Central memory CD8-positive, alpha-beta T cell (primary cell): ENCODE measurements around the gene DCDC2C.

Experiments used
- ATAC-seq: fragments of 150-1000 bp; cut with Tn5 transposase; replicated peaks from 2 replicates; pipeline ENCODE4 v1.10.0; 2022; ENCODE audit warnings: mild to moderate bottlenecking, moderate FRiP score, moderate number of reproducible peaks; ENCODE audit not compliant: poor library complexity, severe bottlenecking; ENCODE audit errors: extremely low read depth
- DNase-seq, 2 donors: peaks; one replicate each; pipeline ENCODE4 v3.0.0; 2021; ENCODE audit warnings: low spot score in 2 of 2
- H3K27ac Mint-ChIP-seq: one replicate; pipeline ENCODE4 v1.8.0; 2022; ENCODE audit warnings: low read depth, mild to moderate bottlenecking, moderate library complexity, mixed read lengths
- H3K27me3 Mint-ChIP-seq: one replicate; pipeline ENCODE4 v1.8.0; 2022; ENCODE audit warnings: mixed read lengths
- H3K36me3 Mint-ChIP-seq: one replicate; pipeline ENCODE4 v1.8.0; 2022; ENCODE audit warnings: mild to moderate bottlenecking, moderate library complexity, mixed read lengths; ENCODE audit not compliant: insufficient read depth
- H3K4me1 Mint-ChIP-seq: one replicate; pipeline ENCODE4 v1.8.0; 2022; ENCODE audit warnings: mixed read lengths
- H3K4me3 Mint-ChIP-seq: one replicate; pipeline ENCODE4 v1.8.0; 2022; ENCODE audit warnings: mild to moderate bottlenecking, moderate library complexity, mixed read lengths
- H3K9me3 Mint-ChIP-seq: one replicate; pipeline ENCODE4 v1.8.0; 2022; ENCODE audit warnings: mixed read lengths

Gene DCDC2C

GRCh38 chr2:3761272-3761671 lies 57.9 kb downstream of the DCDC2C start:
- no peak for ATAC-seq
- peaks cover 19% of the 10 kb centered on the region for H3K27me3 Mint-ChIP-seq
- no peaks in the 10 kb centered on the region for H3K4me1 Mint-ChIP-seq
- H3K36me3 Mint-ChIP-seq, result no peaks in the 10 kb centered on the region
- H3K9me3 Mint-ChIP-seq, result peaks cover 5% of the 10 kb centered on the region
- H3K27ac Mint-ChIP-seq, result no peak overlapping the region
- DNase-seq, result no peak
- H3K4me3 Mint-ChIP-seq, result no peak overlapping the region

- DNase-seq (no peak), ATAC-seq (no peak)
- Mint-ChIP-seq H3K27ac (no peak overlapping the region), H3K36me3 (no peaks in the 10 kb centered on the region), H3K4me3 (no peak overlapping the region), H3K9me3 (peaks cover 5% of the 10 kb centered on the region), H3K27me3 (peaks cover 13% of the 10 kb centered on the region), H3K4me1 (no peaks in the 10 kb centered on the region)
These were observed 59.5 kb downstream of the DCDC2C start for GRCh38 chr2:3762771-3763447.

GRCh38 chr2:3766824-3767223 lies 63.4 kb downstream of the DCDC2C start:
- ATAC-seq, result no peak
- H3K27me3 Mint-ChIP-seq, result no peaks in the 10 kb centered on the region
- no peak overlapping the region for H3K27ac Mint-ChIP-seq
- no peaks in the 10 kb centered on the region for H3K36me3 Mint-ChIP-seq
- DNase-seq, result no peak
- H3K4me3 Mint-ChIP-seq, result no peak overlapping the region
- H3K9me3 Mint-ChIP-seq, result no peaks in the 10 kb centered on the region
- no peaks in the 10 kb centered on the region for H3K4me1 Mint-ChIP-seq

GRCh38 chr2:3768960-3769765 lies 65.8 kb downstream of the DCDC2C start:
- DNase-seq (no peak), ATAC-seq (no peak)
- Mint-ChIP-seq H3K27me3 (no peaks in the 10 kb centered on the region), H3K9me3 (no peaks in the 10 kb centered on the region), H3K4me3 (no peak overlapping the region), H3K36me3 (no peaks in the 10 kb centered on the region), H3K4me1 (no peaks in the 10 kb centered on the region), H3K27ac (no peak overlapping the region)

- no peak overlapping the region for H3K4me3 Mint-ChIP-seq
- H3K27ac Mint-ChIP-seq, result no peak overlapping the region
- no peak for ATAC-seq
- no peaks in the 10 kb centered on the region for H3K9me3 Mint-ChIP-seq
- H3K4me1 Mint-ChIP-seq, result no peaks in the 10 kb centered on the region
- DNase-seq, result no peak
- no peaks in the 10 kb centered on the region for H3K36me3 Mint-ChIP-seq
- H3K27me3 Mint-ChIP-seq, result no peaks in the 10 kb centered on the region
These were observed 66.4 kb downstream of the DCDC2C start for GRCh38 chr2:3769766-3770165.

- Mint-ChIP-seq H3K9me3 (no peaks in the 10 kb centered on the region), H3K36me3 (no peaks in the 10 kb centered on the region)
- no peak for ATAC-seq
These were observed 67.5 kb downstream of the DCDC2C start for GRCh38 chr2:3770724-3771415.

GRCh38 chr2:3771576-3771975 lies 68.2 kb downstream of the DCDC2C start:
- Mint-ChIP-seq H3K9me3 (peaks cover 6% of the 10 kb centered on the region), H3K36me3 (peaks cover 1% of the 10 kb centered on the region), H3K27ac (no peak overlapping the region), H3K4me1 (no peaks in the 10 kb centered on the region), H3K27me3 (peaks cover 7% of the 10 kb centered on the region), H3K4me3 (no peak overlapping the region)
- DNase-seq (no peak), ATAC-seq (no peak)

More at GRCh38 chr2:3770724-3771415, 67.5 kb downstream of the DCDC2C start:
- H3K27ac Mint-ChIP-seq, result no peak overlapping the region
- no peaks in the 10 kb centered on the region for H3K27me3 Mint-ChIP-seq
- H3K4me3 Mint-ChIP-seq, result no peak overlapping the region
- no peaks in the 10 kb centered on the region for H3K4me1 Mint-ChIP-seq
- no peak for DNase-seq

GRCh38 chr2:3774336-3774735 lies 71.0 kb downstream of the DCDC2C start:
- Mint-ChIP-seq H3K4me3 (no peak overlapping the region), H3K27me3 (peaks cover 26% of the 10 kb centered on the region), H3K27ac (no peak overlapping the region), H3K4me1 (no peaks in the 10 kb centered on the region), H3K9me3 (peaks cover 18% of the 10 kb centered on the region), H3K36me3 (peaks cover 1% of the 10 kb centered on the region)
- ATAC-seq, result no peak
- DNase-seq, result no peak

GRCh38 chr2:3776311-3776710 lies 72.9 kb downstream of the DCDC2C start:
- Mint-ChIP-seq H3K4me1 (peaks cover 6% of the 10 kb centered on the region), H3K9me3 (peaks cover 18% of the 10 kb centered on the region), H3K4me3 (no peak overlapping the region), H3K27ac (no peak overlapping the region), H3K27me3 (peaks cover 36% of the 10 kb centered on the region), H3K36me3 (peaks cover 1% of the 10 kb centered on the region)
- ATAC-seq, result no peak
- no peak for DNase-seq

- ATAC-seq (no peak), DNase-seq (no peak)
- Mint-ChIP-seq H3K4me3 (no peak overlapping the region), H3K27ac (no peak overlapping the region), H3K27me3 (peaks cover 36% of the 10 kb centered on the region), H3K4me1 (peaks cover 6% of the 10 kb centered on the region), H3K36me3 (peaks cover 1% of the 10 kb centered on the region), H3K9me3 (peaks cover 18% of the 10 kb centered on the region)
These were observed 74.6 kb downstream of the DCDC2C start for GRCh38 chr2:3777966-3778365.

GRCh38 chr2:3778851-3779495 lies 75.6 kb downstream of the DCDC2C start:
- peaks cover 36% of the 10 kb centered on the region for H3K27me3 Mint-ChIP-seq
- H3K36me3 Mint-ChIP-seq, result peaks cover 1% of the 10 kb centered on the region
- H3K27ac Mint-ChIP-seq, result no peak overlapping the region
- ATAC-seq (no peak), DNase-seq (no peak)
- peaks cover 6% of the 10 kb centered on the region for H3K4me1 Mint-ChIP-seq
- H3K9me3 Mint-ChIP-seq, result peaks cover 18% of the 10 kb centered on the region
- no peak overlapping the region for H3K4me3 Mint-ChIP-seq

GRCh38 chr2:3779496-3780049 lies 76.2 kb downstream of the DCDC2C start:
- Mint-ChIP-seq H3K4me3 (no peak overlapping the region), H3K27me3 (peaks cover 36% of the 10 kb centered on the region), H3K4me1 (peaks cover 6% of the 10 kb centered on the region), H3K9me3 (peaks cover 18% of the 10 kb centered on the region), H3K27ac (no peak overlapping the region), H3K36me3 (peaks cover 1% of the 10 kb centered on the region)
- DNase-seq (no peak), ATAC-seq (no peak)
